Fibroblast of villous mesenchyme (primary cell): Measurements from ENCODE around the gene PALM. TPM values are rescaled to one million over a fixed set of nuclear protein-coding genes. Genes with fewer than 3 reads are reported as not detected.
A peak's percentile ranks its signal among the peaks of the same experiment; 100 is the strongest.

Source experiments
- DNase-seq: peaks from one replicate; pipeline ENCODE4 v3.0.0-alpha.2; 2010; ENCODE audit warnings: low read depth
- H3K4me3 ChIP-seq: 2 replicates; pipeline ENCODE4 v1.5.1; 2011; ENCODE audit warnings: low read depth, mild to moderate bottlenecking, low read length
- total RNA-seq: library from RNA; depleted of rRNA; stranded (reverse); fragments of >200 nt; gene quantifications from 2 replicates; pipeline ENCODE4 v1.2.3, GENCODE V29; 2012
- TF ChIP-seq, protein P1 (sequence below): IDR thresholded peaks from 2 replicates; pipeline ENCODE4 v1.5.1; 2012; ENCODE audit warnings: low read depth, mild to moderate bottlenecking, low read length; ENCODE audit not compliant: insufficient read depth

The PALM gene
- total RNA-seq, 1 donor = 1.7 TPM

DNA sequence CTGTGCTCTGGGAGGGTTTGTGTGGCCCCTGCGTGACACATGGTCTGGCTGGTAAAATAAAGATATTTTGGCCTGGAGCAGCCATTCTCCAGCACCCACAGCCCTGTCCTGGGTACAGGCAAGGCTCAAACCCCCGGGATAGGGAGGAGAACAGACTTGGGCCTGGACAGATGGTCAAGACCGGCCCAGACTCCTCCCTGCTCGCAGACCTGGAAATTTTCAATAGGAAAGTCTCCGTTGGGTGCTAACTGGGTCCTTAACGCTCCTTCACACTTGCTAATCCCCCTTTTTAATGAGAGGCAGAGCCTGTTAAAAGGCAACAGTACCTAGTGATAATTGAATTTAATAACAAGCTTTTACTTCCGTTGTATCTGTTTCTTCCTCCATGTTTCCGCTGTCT is 2.5 kb downstream of the PALM start:
- TF ChIP-seq, protein P1, sequence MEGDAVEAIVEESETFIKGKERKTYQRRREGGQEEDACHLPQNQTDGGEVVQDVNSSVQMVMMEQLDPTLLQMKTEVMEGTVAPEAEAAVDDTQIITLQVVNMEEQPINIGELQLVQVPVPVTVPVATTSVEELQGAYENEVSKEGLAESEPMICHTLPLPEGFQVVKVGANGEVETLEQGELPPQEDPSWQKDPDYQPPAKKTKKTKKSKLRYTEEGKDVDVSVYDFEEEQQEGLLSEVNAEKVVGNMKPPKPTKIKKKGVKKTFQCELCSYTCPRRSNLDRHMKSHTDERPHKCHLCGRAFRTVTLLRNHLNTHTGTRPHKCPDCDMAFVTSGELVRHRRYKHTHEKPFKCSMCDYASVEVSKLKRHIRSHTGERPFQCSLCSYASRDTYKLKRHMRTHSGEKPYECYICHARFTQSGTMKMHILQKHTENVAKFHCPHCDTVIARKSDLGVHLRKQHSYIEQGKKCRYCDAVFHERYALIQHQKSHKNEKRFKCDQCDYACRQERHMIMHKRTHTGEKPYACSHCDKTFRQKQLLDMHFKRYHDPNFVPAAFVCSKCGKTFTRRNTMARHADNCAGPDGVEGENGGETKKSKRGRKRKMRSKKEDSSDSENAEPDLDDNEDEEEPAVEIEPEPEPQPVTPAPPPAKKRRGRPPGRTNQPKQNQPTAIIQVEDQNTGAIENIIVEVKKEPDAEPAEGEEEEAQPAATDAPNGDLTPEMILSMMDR = no peak
- no peak for DNase-seq
- no peak overlapping the region for H3K4me3 ChIP-seq

- no peak overlapping the region for H3K4me3 ChIP-seq
- TF ChIP-seq, protein P1 = no peak
- DNase-seq = no peak
Observed at GRCh38 chr19:715347-715746, 6.6 kb downstream of the PALM start.

GRCh38 chr19:718251-718951 is 9.7 kb downstream of the PALM start:
- no peak for DNase-seq
- no peak overlapping the region for H3K4me3 ChIP-seq
- TF ChIP-seq, protein P1 = no peak

GRCh38 chr19:718991-719512 is 10.3 kb downstream of the PALM start:
- DNase-seq = peak; percentile 63
- TF ChIP-seq, protein P1 = no peak
- H3K4me3 ChIP-seq = no peak overlapping the region

GRCh38 chr19:719636-720344 is 11.1 kb downstream of the PALM start:
- DNase-seq = no peak
- TF ChIP-seq, protein P1 = no peak
- H3K4me3 ChIP-seq = no peak overlapping the region

- DNase-seq = no peak
- TF ChIP-seq, protein P1 = no peak
- H3K4me3 ChIP-seq = no peak overlapping the region
Observed at GRCh38 chr19:720345-721160, 11.8 kb downstream of the PALM start.
